ENCODE results near the gene MSL3B.

The MSL3B gene

GRCh38 chr2:233853353-233853752 is 14.8 kb downstream of the MSL3B start:
- no peak for DNase-seq (ENCODE audit: low read depth)

- peak; percentile 42 for DNase-seq (ENCODE audit: low read depth)
These were observed 16.1 kb downstream of the MSL3B start for GRCh38 chr2:233852056-233852455.

GRCh38 chr2:233851169-233851568 is 17.0 kb downstream of the MSL3B start:
- DNase-seq (ENCODE audit: low read depth) = no peak

DNA sequence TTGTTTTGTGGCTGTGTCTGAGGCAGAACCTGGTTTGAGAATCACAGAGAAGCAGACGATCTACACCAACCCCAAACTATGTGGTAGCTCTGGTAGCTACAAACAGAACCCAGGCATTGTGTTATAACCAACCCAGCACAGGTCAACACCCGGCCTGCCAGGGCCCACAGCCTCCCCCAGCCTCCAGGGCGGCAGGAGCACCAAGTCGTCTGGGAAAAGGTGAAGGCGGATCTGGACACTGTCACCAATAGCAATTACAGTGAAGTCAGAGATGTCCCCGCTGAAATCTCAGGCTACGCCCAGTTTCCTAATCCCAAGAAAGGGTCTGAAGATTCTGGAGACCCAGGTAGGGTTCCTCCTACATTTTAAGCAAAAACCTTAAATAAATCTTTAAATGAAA is 17.4 kb downstream of the MSL3B start:
- DNase-seq (ENCODE audit: low read depth) = no peak

GRCh38 chr2:233849607-233850271 is 18.4 kb downstream of the MSL3B start:
- no peak for DNase-seq (ENCODE audit: low read depth)

GRCh38 chr2:233848276-233848675 is 19.9 kb downstream of the MSL3B start:
- DNase-seq (ENCODE audit: low read depth) = no peak

GRCh38 chr2:233847248-233847898 is 20.8 kb downstream of the MSL3B start:
- no peak for DNase-seq (ENCODE audit: low read depth)

- no peak for DNase-seq (ENCODE audit: low read depth)
These were observed 21.6 kb downstream of the MSL3B start for GRCh38 chr2:233846387-233847247.

DNA sequence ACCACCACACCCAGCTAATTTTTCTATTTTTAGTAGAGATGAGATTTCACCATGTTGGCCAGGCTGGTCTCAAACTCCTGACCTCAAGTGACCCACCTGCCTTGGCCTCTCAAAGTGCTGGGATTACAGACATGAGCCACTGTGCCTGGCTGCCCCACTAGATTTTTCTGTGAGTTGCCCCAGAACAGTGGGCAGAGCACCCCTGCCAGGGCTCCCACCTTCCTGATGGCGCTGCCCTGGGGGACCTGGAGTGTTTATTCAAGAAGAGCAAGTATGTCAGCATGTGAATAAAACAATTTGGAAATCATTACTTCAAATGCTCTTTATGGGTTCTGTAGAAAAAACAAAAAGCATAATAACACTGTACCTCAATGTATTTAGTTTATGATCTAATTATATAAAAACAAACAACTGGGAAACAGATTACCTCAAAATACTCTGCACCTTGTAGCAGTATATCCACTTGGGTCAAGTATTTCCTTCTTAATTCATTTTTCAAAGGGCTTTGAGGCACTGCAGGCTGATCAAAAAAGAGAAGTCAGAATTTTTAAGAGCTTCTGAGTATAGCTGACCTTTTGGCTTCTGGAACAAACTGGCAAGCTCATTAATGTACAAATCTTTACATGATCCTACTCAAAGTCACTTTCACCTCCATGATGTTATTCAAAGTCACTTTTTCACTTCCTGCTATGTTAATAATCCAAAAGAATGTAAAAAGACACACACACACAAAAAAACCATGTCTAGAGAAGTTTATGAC is 22.7 kb downstream of the MSL3B start:
- no peak for DNase-seq (ENCODE audit: low read depth)

DNA sequence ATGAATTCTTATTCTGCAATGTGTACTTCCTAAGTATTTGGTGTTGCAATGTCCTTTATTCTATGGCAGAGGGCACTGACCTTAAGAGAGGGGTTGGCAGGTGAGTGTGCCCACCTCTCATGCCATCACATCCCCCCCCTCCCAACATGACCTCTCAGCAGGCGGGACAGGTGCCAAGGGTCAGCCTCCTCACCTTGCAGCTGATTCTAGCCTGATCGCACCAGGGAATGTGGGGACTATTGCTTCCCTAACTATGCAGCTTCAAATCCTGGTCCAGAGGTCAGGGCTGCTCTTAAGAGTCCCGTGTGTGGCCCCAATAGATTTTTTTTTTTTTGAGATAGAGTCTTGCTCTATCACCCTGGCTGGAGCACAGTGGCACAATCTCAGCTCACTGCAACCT is 23.4 kb downstream of the MSL3B start:
- no peak for DNase-seq (ENCODE audit: low read depth)

- no peak for DNase-seq (ENCODE audit: low read depth)
These were observed 23.9 kb downstream of the MSL3B start for GRCh38 chr2:233844064-233844807.

GRCh38 chr2:233841183-233841582 is 27.0 kb downstream of the MSL3B start:
- DNase-seq (ENCODE audit: low read depth) = no peak

DNA sequence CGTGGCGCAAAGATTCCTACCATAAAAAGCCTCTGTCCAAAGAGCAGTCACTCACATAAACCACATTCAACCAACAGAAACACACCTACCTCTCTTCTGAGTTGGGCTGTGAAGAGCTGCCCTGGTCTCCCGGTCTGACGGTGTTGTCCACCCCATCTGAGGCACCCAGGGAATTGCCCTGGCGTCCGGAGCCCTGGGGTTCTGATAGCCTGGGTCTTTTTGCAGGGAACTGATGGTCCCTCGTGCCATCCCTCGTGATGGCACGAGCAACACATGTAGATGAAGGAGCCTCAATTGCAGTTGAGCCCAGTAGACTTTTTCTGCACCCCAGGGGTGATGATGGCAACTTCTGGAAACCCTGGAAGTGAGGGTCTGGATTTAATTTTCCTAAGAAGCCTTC is 27.7 kb downstream of the MSL3B start:
- DNase-seq (ENCODE audit: low read depth) = no peak

DNA sequence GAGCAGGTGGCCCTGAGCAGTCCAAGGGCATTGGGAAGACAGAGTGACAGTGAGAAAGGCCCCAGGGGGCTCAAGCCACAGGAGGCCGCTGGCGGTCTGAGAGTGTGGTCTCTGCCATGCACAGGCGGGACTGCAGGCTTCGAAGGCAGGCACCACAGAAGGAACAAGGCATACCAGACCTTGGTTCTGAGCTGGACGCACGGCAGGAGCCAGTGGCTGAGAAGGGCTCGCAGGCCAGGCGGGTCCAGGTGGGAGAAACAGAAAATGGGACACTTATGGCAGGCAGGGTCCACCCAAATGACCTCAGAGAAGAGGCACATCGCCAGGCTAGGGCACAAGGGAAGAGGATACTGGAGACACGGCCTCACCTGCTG is 28.8 kb downstream of the MSL3B start:
- no peak for DNase-seq (ENCODE audit: low read depth)

DNA sequence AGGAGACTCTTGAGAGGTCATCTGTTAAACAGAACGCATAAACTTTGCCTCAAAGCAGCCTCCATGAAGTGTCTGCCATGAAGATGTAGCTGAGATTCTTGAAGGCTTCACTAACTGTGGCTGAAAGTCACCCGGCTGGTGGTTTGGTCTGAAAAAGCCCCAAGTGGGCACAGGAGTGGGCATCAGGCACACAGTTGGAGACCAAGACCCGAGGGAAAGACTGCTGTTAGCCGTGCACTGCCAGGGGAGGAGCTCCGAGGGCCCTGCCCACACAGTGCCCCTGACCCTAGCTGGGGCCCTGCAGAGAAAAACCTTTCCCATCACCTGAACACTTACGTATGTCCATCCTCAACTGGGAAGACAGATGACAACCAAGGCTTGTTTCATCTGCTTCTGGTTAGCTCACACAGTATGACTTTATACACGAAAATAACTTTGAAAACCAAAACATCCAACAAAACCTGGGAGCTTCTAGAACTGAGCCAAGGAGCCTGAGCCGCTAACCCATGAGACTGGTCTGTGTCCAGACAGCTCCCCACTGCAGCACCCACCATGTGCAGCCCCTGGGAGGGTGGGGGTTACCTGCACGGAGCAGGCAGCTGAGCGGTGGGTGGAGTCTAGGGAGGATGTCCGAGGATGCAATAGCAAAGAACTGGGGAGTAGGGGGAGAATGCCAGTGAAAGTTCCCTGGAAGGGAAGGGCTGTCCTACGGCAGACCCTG is 29.3 kb downstream of the MSL3B start:
- no peak for DNase-seq (ENCODE audit: low read depth)

DNA sequence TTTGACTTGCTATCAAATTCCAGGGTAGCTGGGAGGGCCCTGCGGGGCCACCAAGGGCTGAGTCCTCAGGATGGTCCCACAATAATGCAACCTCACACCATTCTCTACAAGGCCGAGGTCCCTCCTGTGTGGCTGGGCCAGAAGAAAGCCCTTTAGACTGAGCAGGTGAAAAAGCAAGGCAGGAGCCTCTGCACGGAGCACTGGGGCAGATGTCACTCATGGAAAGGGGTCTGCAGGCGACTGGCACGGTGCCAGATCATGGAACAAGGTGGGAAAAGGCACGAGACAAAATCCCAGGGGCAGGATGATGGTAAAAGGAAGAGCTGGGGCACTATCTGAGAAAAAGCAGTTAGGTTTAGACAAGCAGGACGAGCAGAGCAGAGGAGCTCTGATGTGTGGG is 29.9 kb downstream of the MSL3B start:
- no peak for DNase-seq (ENCODE audit: low read depth)

- no peak for DNase-seq (ENCODE audit: low read depth)
These were observed 30.4 kb downstream of the MSL3B start for GRCh38 chr2:233837694-233838229.

DNA sequence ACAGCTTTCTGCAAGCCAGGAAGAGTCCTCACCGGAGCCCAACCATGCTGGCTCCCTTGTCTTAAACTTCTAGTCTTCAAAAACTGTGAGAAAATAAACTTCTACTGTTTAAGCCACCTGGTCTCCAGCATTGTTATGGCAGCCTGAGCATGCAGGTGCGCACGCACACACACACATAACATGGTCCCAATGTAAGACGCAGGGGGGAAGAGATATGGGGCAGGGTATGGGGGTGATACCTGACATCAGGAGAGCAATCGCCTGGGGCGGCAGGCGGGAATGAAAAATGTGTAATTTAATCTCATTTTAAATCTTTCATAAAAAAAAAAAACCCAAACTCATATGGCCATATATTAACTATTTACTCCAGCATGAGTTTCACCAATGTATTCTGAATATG is 31.8 kb downstream of the MSL3B start:
- no peak for DNase-seq (ENCODE audit: low read depth)

- no peak for DNase-seq (ENCODE audit: low read depth)
These were observed 32.7 kb downstream of the MSL3B start for GRCh38 chr2:233835230-233836186.

Measured in RPMI7951 (cell line).